ENCODE data around the gene LYRM4. TPM values are rescaled to one million over a fixed set of nuclear protein-coding genes. Genes with fewer than 3 reads are reported as not detected.

Gene LYRM4
- total RNA-seq, 6 experiments from 2014 or later, result 5.7 to 11.5 (median 8.5) TPM

DNA sequence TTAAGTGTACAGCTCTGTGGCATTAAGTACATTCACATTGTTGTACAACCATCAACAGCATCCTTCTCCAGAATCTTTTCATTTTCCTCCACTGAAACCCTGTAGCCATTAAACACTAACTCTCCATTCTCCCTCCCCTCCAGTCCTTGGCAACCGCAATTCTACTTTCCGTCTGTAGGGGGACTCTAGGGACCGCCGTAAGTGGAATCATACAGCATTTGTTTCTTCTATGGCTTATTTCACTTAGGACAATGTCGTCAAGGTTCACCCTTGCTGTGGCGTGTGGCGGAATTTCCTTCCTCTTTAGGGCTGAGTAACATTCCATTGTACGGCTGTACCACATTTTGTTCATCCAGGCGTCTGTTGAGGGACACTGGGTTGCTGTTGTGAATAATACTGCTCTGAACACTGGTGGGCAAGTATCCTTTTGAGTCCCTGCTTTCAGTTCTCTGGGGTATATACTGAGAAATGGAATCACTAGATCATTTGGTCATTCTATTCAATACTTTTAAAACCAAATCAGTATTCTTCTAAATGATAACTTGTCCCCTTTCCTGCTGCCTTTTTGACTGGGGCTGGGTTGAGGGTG, 124.9 kb downstream of the LYRM4 start:
- DNase-seq (no peak), ATAC-seq (peak; percentile 23 to 72 (median 34))
- Histone ChIP-seq H3K4me1 (peaks cover 0 to 7% (median 0%) of the 10 kb centered on the region in 4 donors), H3K4me3 (no peak overlapping the region), H3K27me3 (no peaks in the 10 kb centered on the region), H3K9me3 (no peaks in the 10 kb centered on the region), H3K36me3 (no peaks in the 10 kb centered on the region), H3K27ac (no peak overlapping the region)
- intact Hi-C loops (cut with DNase I), result no loop called here
- TF ChIP-seq, protein P1, sequence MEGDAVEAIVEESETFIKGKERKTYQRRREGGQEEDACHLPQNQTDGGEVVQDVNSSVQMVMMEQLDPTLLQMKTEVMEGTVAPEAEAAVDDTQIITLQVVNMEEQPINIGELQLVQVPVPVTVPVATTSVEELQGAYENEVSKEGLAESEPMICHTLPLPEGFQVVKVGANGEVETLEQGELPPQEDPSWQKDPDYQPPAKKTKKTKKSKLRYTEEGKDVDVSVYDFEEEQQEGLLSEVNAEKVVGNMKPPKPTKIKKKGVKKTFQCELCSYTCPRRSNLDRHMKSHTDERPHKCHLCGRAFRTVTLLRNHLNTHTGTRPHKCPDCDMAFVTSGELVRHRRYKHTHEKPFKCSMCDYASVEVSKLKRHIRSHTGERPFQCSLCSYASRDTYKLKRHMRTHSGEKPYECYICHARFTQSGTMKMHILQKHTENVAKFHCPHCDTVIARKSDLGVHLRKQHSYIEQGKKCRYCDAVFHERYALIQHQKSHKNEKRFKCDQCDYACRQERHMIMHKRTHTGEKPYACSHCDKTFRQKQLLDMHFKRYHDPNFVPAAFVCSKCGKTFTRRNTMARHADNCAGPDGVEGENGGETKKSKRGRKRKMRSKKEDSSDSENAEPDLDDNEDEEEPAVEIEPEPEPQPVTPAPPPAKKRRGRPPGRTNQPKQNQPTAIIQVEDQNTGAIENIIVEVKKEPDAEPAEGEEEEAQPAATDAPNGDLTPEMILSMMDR (IDR thresholded peaks at IDR 0.05), result peak; percentile 31 to 55 (median 43)
- no peak for TF ChIP-seq POLR2A (IDR thresholded peaks at IDR 0.05)
- 60% methylated on average over 9 of the region's 9 CpGs for WGBS (ENCODE audit: insufficient coverage, low coverage, low lambda C conversion rate, missing lambda C conversion rate)

DNA sequence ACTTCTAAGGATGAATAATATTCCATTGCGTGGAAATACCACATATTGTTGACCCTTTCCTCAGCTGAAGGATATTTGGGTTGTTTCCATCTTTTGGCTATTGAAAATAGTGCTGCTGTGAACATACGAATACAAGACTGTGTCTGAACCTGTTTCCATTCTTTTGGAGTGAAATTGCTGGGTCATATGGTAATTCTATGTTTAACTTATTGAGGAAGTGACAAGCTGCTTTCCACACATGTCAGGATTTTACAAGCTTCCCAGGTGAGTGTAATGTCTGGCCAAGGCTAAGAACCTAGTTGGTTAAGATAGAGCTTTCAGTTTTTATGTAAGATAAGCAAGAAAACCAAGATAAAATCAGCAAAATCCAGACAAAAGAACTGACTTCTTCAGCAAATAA, 126.8 kb downstream of the LYRM4 start:
- Histone ChIP-seq H3K27ac (no peak overlapping the region), H3K4me3 (no peak overlapping the region), H3K36me3 (no peaks in the 10 kb centered on the region), H3K4me1 (no peaks in the 10 kb centered on the region), H3K27me3 (no peaks in the 10 kb centered on the region), H3K9me3 (no peaks in the 10 kb centered on the region)
- no peak for DNase-seq
- WGBS (ENCODE audit: insufficient coverage, low coverage, low lambda C conversion rate, missing lambda C conversion rate), result 90% methylated on average over 2 of the region's 2 CpGs
- intact Hi-C loops (cut with DNase I), result no loop called here
- TF ChIP-seq POLR2A (IDR thresholded peaks at IDR 0.05), result no peak
- TF ChIP-seq, protein P1 (IDR thresholded peaks at IDR 0.05), result no peak
- ATAC-seq, result no peak

DNA sequence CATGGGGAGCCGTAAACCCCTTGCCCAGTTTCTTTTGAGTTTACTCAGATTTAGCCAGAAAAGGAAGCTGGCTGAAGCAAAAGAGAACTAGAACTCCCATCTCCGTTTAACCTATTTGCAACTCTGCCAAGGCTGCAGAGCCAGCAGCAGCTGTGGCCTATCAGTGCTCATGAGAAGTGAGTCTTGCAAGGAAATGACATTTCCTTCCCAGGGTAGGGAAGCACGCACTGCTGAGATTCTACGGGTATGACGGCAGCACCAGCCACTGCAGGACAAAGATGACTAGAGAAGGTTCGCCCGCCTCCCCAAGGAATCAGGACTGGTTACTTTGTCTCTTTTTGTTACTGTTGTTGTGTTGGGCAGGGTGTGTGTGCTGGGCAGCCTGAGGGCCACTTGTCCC, 128.0 kb downstream of the LYRM4 start:
- H3K4me3 ChIP-seq, result no peak overlapping the region
- H3K27me3 ChIP-seq, result no peaks in the 10 kb centered on the region
- 46% methylated on average over 6 of the region's 7 CpGs for WGBS (ENCODE audit: insufficient coverage, low coverage, low lambda C conversion rate, missing lambda C conversion rate)
- ATAC-seq, result peak; percentile 81 to 93 (median 91)
- intact Hi-C loops (cut with DNase I), result no loop called here
- no peaks in the 10 kb centered on the region for H3K9me3 ChIP-seq
- H3K27ac ChIP-seq, result peak overlapping the region; percentile 9 to 36 (median 19)
- H3K36me3 ChIP-seq, result no peaks in the 10 kb centered on the region
- no peak for TF ChIP-seq POLR2A (IDR thresholded peaks at IDR 0.05)
- TF ChIP-seq, protein P1 (IDR thresholded peaks at IDR 0.05), result no peak
- peak in 1 of 3 donors; percentile 59 for DNase-seq
- H3K4me1 ChIP-seq, result no peaks in the 10 kb centered on the region

DNA sequence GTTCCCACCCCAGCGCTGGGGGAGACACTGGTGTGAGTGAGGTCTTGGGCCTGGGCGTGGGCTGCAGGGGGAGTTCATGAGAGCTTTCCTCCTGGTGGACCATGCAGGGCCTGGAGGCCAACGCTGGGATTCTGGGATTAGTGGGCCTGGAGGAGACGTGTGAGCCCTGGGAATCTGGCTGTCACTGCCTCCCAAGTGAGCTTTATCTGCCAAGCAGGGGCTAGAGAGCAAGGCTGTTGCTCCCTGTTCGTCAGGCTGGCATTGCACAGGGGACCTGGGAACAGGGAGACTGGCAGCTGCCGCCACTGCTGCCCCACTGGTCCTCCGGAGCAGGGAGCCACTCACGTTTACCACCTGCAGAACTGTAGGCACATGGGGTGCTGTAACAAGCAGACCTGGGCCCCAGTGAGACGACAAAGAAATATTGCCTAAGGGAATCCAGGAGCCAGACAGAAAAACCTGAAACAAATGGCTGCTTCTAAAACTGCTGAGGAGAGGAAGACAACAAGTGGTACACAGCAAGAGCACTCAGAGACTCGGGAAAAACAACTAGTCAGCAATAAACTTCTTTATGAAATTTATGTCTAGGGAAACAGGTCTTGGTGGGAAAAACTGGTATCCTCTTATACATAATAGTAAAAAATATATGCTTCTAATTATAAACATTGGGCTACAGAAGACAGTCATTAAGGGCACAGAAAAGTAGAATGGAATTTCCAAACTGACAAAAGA, 130.4 kb downstream of the LYRM4 start:
- H3K4me1 ChIP-seq, result no peaks in the 10 kb centered on the region
- intact Hi-C loops (cut with DNase I), result no loop called here
- H3K27me3 ChIP-seq, result no peaks in the 10 kb centered on the region
- TF ChIP-seq, protein P1 (IDR thresholded peaks at IDR 0.05), result no peak
- no peak for TF ChIP-seq POLR2A (IDR thresholded peaks at IDR 0.05)
- DNase-seq (no peak), ATAC-seq (peak in 1 of 4 donors; percentile 11)
- H3K27ac ChIP-seq, result peak overlapping the region in 1 of 3 donors; percentile 28
- no peaks in the 10 kb centered on the region for H3K9me3 ChIP-seq
- WGBS (ENCODE audit: insufficient coverage, low coverage, low lambda C conversion rate, missing lambda C conversion rate), result 74% methylated on average over 3 of the region's 10 CpGs
- H3K36me3 ChIP-seq, result no peaks in the 10 kb centered on the region
- no peak overlapping the region for H3K4me3 ChIP-seq

Data from right lobe of liver (tissue), 6 donors.